Loucy (cell line): ENCODE data around the gene TLCD3B.
A peak's percentile ranks its signal among the peaks of the same experiment; 100 is the strongest.

Experiments used
- H2AFZ ChIP-seq: fragments of 200-600 bp; sonication (generic); 2 replicates; pipeline ENCODE4 v1.6.0; 2016; ENCODE audit warnings: antibody characterized with exemption, mild to moderate bottlenecking, low read length, moderate library complexity
- H3F3A ChIP-seq: fragments of 200-600 bp; 2 replicates; pipeline ENCODE4 v1.6.0; 2016; ENCODE audit warnings: antibody characterized with exemption, low read depth, mild to moderate bottlenecking
- H3K27me3 ChIP-seq: fragments of 200-600 bp; sonication (generic); 2 replicates; pipeline ENCODE4 v1.6.1; 2014; ENCODE audit warnings: low read length, mild to moderate bottlenecking; ENCODE audit not compliant: insufficient read depth, poor library complexity, severe bottlenecking
- H3K36me3 ChIP-seq: fragments of 200-600 bp; sonication (generic); 2 replicates; pipeline ENCODE4 v1.6.1; 2016; ENCODE audit warnings: low read length; ENCODE audit not compliant: insufficient read depth
- H3K4me1 ChIP-seq: fragments of 200-600 bp; sonication (generic); 2 replicates; pipeline ENCODE4 v1.5.1; 2014; ENCODE audit warnings: low read length, mild to moderate bottlenecking; ENCODE audit not compliant: insufficient read depth, poor library complexity, severe bottlenecking
- H3K4me2 ChIP-seq: fragments of 200-600 bp; sonication (generic); 2 replicates; pipeline ENCODE4 v1.6.0; 2014; ENCODE audit warnings: antibody characterized with exemption, low read length, low read depth, mild to moderate bottlenecking; ENCODE audit not compliant: poor library complexity, severe bottlenecking
- H3K4me3 ChIP-seq: fragments of 200-600 bp; sonication (generic); 2 replicates; pipeline ENCODE4 v1.5.1; 2014; ENCODE audit warnings: low read length, mild to moderate bottlenecking, mixed read lengths; ENCODE audit not compliant: poor library complexity, severe bottlenecking
- H3K79me2 ChIP-seq: fragments of 200-600 bp; sonication (generic); 2 replicates; pipeline ENCODE4 v1.6.1; 2014; ENCODE audit warnings: low read length; ENCODE audit not compliant: insufficient read depth
- H3K9ac ChIP-seq: fragments of 200-600 bp; sonication (generic); 2 replicates; pipeline ENCODE4 v1.6.0; 2014; ENCODE audit warnings: mild to moderate bottlenecking, low read depth, low read length, moderate library complexity; ENCODE audit not compliant: poor library complexity, severe bottlenecking
- H3K9me2 ChIP-seq: fragments of 200-600 bp; sonication (generic); replicated peaks from 2 replicates; pipeline ENCODE4 v1.6.1; 2016; ENCODE audit warnings: low read depth, low read length, mixed read lengths
- H3K9me3 ChIP-seq: fragments of 200-600 bp; sonication (generic); 2 replicates; pipeline ENCODE4 v1.6.1; 2014; ENCODE audit warnings: mild to moderate bottlenecking, antibody characterized with exemption, low read length, low read depth; ENCODE audit not compliant: insufficient read depth
- H4K20me1 ChIP-seq: fragments of 200-600 bp; sonication (generic); 2 replicates; pipeline ENCODE4 v1.6.0; 2014; ENCODE audit warnings: antibody characterized with exemption, low read length, mild to moderate bottlenecking; ENCODE audit not compliant: insufficient read depth, poor library complexity, severe bottlenecking
- EZH2phosphoT487 ChIP-seq: fragments of 200-600 bp; IDR thresholded peaks from 2 replicates; pipeline ENCODE4 v1.6.1; 2018; ENCODE audit warnings: antibody characterized with exemption, mild to moderate bottlenecking, moderate library complexity, borderline replicate concordance
- TF ChIP-seq, protein P1 (sequence below): fragments of 200-600 bp; sonication (generic); conservative IDR thresholded peaks from 2 replicates; pipeline ENCODE4 v1.5.1; 2014; ENCODE audit warnings: mild to moderate bottlenecking, antibody characterized with exemption, low read length

The TLCD3B gene

DNA sequence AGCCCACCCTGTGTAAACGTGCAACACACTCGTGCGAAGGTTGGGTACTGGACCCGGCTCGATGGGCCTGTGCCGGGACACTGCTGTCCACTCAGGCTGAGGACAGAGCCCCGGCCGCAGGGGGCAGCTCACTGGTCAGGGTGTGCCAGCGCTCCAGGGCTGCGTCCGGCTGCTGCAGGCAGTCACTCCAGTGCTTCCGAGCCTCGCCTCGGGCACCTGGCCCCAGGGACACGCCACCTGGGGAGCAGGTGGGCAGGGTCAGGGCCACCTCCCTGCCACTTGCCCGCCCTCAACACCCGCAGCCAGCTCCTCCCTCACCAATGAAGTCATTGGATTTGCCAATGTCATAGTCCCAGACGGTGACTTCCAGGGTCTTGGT, 25.0 kb downstream of the TLCD3B start:
- Histone ChIP-seq H2AFZ (no peak overlapping the region), H3K9ac (no peak overlapping the region), H3F3A (no peaks in the 10 kb centered on the region), H3K4me2 (no peak overlapping the region), H3K27me3 (no peaks in the 10 kb centered on the region), H3K9me3 (no peaks in the 10 kb centered on the region), H4K20me1 (peaks cover 2% of the 10 kb centered on the region), H3K36me3 (no peaks in the 10 kb centered on the region), H3K79me2 (no peaks in the 10 kb centered on the region), H3K4me3 (no peak overlapping the region), H3K4me1 (no peaks in the 10 kb centered on the region), H3K9me2 (no peaks in the 10 kb centered on the region)
- TF ChIP-seq, protein P1, sequence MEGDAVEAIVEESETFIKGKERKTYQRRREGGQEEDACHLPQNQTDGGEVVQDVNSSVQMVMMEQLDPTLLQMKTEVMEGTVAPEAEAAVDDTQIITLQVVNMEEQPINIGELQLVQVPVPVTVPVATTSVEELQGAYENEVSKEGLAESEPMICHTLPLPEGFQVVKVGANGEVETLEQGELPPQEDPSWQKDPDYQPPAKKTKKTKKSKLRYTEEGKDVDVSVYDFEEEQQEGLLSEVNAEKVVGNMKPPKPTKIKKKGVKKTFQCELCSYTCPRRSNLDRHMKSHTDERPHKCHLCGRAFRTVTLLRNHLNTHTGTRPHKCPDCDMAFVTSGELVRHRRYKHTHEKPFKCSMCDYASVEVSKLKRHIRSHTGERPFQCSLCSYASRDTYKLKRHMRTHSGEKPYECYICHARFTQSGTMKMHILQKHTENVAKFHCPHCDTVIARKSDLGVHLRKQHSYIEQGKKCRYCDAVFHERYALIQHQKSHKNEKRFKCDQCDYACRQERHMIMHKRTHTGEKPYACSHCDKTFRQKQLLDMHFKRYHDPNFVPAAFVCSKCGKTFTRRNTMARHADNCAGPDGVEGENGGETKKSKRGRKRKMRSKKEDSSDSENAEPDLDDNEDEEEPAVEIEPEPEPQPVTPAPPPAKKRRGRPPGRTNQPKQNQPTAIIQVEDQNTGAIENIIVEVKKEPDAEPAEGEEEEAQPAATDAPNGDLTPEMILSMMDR: no peak
- no peak for TF ChIP-seq EZH2phosphoT487

DNA sequence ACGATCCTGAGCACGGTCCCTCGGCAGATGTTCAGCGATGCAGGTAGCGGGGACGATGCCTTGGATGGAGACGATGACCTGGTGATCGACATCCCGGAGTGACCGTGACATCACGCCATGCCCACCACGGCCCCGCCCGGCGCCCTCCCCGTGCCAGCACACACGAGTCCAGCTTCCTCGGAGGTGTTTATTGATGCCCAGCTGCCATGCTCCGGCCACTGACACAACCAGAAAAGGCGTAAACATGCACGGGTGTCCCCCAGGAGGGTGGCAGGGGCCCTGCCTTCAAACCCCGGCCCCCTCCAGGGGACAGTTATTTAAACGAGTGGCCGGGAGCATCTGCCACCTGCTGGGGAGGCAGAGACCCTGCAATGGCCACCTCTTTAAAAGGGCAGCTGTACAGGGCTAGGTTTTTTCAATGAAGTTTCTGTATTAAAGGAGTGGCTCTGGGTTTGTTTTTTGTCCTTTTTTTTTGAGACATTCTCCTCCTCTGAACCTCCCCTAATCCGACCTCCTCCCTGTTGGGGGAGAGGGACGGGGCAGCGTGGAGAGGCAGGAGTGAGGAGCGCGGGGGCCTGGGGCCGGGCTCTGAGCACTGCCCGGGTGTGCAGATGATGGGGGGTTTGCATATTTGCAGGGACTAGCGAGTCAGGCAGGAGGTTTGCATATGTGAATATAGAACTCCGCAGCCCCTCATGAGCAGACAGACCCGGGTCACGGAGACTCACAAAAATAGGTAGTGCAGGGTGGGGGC, 25.6 kb downstream of the TLCD3B start:
- no peak overlapping the region for H2AFZ ChIP-seq
- no peaks in the 10 kb centered on the region for H3K4me1 ChIP-seq
- TF ChIP-seq, protein P1: peak; percentile 86
- TF ChIP-seq EZH2phosphoT487: no peak
- H3K36me3 ChIP-seq: no peaks in the 10 kb centered on the region
- no peak overlapping the region for H3K4me2 ChIP-seq
- no peaks in the 10 kb centered on the region for H3F3A ChIP-seq
- H3K79me2 ChIP-seq: no peaks in the 10 kb centered on the region
- H4K20me1 ChIP-seq: peaks cover 2% of the 10 kb centered on the region
- H3K9me3 ChIP-seq: no peaks in the 10 kb centered on the region
- H3K9ac ChIP-seq: no peak overlapping the region
- no peaks in the 10 kb centered on the region for H3K27me3 ChIP-seq
- H3K4me3 ChIP-seq: no peak overlapping the region
- H3K9me2 ChIP-seq: no peaks in the 10 kb centered on the region

DNA sequence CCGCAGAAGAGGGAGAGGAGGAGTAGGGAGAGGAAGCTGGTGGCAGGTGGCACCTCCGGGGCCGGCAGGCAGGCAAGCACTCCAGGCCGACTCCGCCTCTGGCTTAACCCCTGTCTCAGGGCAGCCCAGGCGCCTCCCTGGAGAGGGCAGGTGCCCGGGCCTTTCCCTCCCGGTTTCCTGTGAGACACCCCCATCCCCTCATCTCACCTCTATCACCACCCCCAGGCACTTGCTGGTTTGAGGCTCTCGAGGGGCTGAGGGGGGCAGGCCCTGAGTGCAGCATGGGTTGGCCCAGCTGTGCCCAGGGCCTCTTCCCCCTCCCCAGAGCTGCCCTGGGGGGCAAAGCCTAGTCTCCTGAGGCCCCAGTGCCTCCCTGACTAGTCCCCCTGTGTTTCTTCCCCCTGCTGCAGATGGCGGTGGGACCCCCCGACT, 26.2 kb downstream of the TLCD3B start:
- Histone ChIP-seq H2AFZ (no peak overlapping the region), H3K4me3 (no peak overlapping the region), H3K4me2 (no peak overlapping the region), H4K20me1 (peaks cover 2% of the 10 kb centered on the region), H3K36me3 (no peaks in the 10 kb centered on the region), H3K9me3 (no peaks in the 10 kb centered on the region), H3K27me3 (no peaks in the 10 kb centered on the region), H3K9me2 (no peaks in the 10 kb centered on the region), H3F3A (no peaks in the 10 kb centered on the region), H3K9ac (no peak overlapping the region), H3K4me1 (no peaks in the 10 kb centered on the region), H3K79me2 (no peaks in the 10 kb centered on the region)
- TF ChIP-seq, protein P1: no peak
- TF ChIP-seq EZH2phosphoT487: no peak
